K562 (cell line): Measurements from ENCODE around the gene RNU6-8. TPM values are rescaled to one million over a fixed set of nuclear protein-coding genes. Genes with fewer than 3 reads are reported as not detected.

Source experiments
- CEBPB ChIP-seq: fragments of 450-650 bp; IDR thresholded peaks from 2 replicates; pipeline ENCODE4 v1.6.1; 2016; ENCODE audit warnings: missing genetic modification characterization, missing compliant biosample characterization
- CREM ChIP-seq: IDR thresholded peaks from 2 replicates; pipeline ENCODE4 v1.6.1; 2014; ENCODE audit warnings: antibody characterized with exemption, low read depth
- EHMT2 ChIP-seq: fragments of 450-650 bp; IDR thresholded peaks from 2 replicates; pipeline ENCODE4 v1.6.1; 2018; ENCODE audit warnings: antibody characterized with exemption
- HSF4 ChIP-seq: fragments of 250-450 bp; sonication (Bioruptor Pico); IDR thresholded peaks from 2 replicates; pipeline ENCODE4 v2.1.2; 2022; ENCODE audit warnings: mild to moderate bottlenecking, moderate library complexity, borderline replicate concordance
- KLF13 ChIP-seq: fragments of 450-650 bp; IDR thresholded peaks from 2 replicates; pipeline ENCODE4 v1.6.1; 2016; ENCODE audit warnings: missing genetic modification characterization, low read depth, mild to moderate bottlenecking, missing compliant biosample characterization, moderate library complexity, borderline replicate concordance
- LARP7 ChIP-seq: fragments of 450-650 bp; IDR thresholded peaks from 2 replicates; pipeline ENCODE4 v1.6.1; 2016
- MAFF ChIP-seq: IDR thresholded peaks from 2 replicates; pipeline ENCODE4 v1.6.1; 2012; ENCODE audit warnings: low read length, improper control_type of control experiment
- MEIS2 ChIP-seq: fragments of 450-650 bp; IDR thresholded peaks from 2 replicates; pipeline ENCODE4 v1.6.1; 2014; ENCODE audit warnings: mild to moderate bottlenecking; ENCODE audit not compliant: partially characterized antibody
- MTA3 ChIP-seq: fragments of 450-650 bp; formaldehyde crosslinking; IDR thresholded peaks from 2 replicates; pipeline ENCODE4 v1.6.1; 2017; ENCODE audit warnings: mild to moderate bottlenecking, borderline replicate concordance
- NFE2 ChIP-seq: IDR thresholded peaks from 2 replicates; pipeline ENCODE4 v1.6.1; 2014; ENCODE audit warnings: antibody characterized with exemption, low read depth
- NFIC ChIP-seq: fragments of 450-650 bp; IDR thresholded peaks from 2 replicates; pipeline ENCODE4 v1.6.1; 2017; ENCODE audit warnings: mild to moderate bottlenecking, inconsistent platforms
- NR2C2 ChIP-seq, 2 experiments: fragments of 200-800 bp in 1 of 2; sonication (Bioruptor generic) in 1 of 2; sonication (generic) in 1 of 2; formaldehyde crosslinking in 1 of 2; IDR thresholded peaks; 2 replicates each; pipeline versions ENCODE4 v1.6.1 to v1.8.0; 2016 to 2022; ENCODE audit warnings: mild to moderate bottlenecking in 1 of 2, missing compliant biosample characterization in 1 of 2, missing genetic modification characterization in 1 of 2, missing genetic modification reagents in 1 of 2
- NR2F6 ChIP-seq: fragments of 450-650 bp; formaldehyde crosslinking; IDR thresholded peaks from 2 replicates; pipeline ENCODE4 v1.4.0; 2020; ENCODE audit warnings: mild to moderate bottlenecking
- NRF1 ChIP-seq, 2 experiments: fragments of 450-650 bp; IDR thresholded peaks in 1 of 2; conservative IDR thresholded peaks in 1 of 2; 2 replicates each; pipeline ENCODE4 v1.6.1; 2014; ENCODE audit warnings: mild to moderate bottlenecking in 2 of 2
- PHF21A ChIP-seq: fragments of 450-650 bp; IDR thresholded peaks from 2 replicates; pipeline ENCODE4 v1.6.1; 2017; ENCODE audit warnings: low read depth, borderline replicate concordance
- RCOR1 ChIP-seq, 2 experiments: IDR thresholded peaks; 2 replicates each; pipeline ENCODE4 v1.6.1; 2012; ENCODE audit warnings: low read depth in 2 of 2, low read length in 2 of 2, borderline replicate concordance in 1 of 2, improper control_type of control experiment in 1 of 2
- SP2 ChIP-seq: IDR thresholded peaks from 2 replicates; pipeline ENCODE4 v1.6.1; 2011; ENCODE audit warnings: mild to moderate bottlenecking, low read depth, low read length, moderate library complexity; ENCODE audit not compliant: poor library complexity, severe bottlenecking; ENCODE audit errors: extremely low read depth
- ZBTB7A ChIP-seq: IDR thresholded peaks from 2 replicates; pipeline ENCODE4 v1.6.1; 2011; ENCODE audit warnings: low read depth, mild to moderate bottlenecking, low read length, moderate library complexity, borderline replicate concordance; ENCODE audit not compliant: control insufficient read depth
- ZC3H4 ChIP-seq: sonication (generic); formaldehyde crosslinking; IDR thresholded peaks from 2 replicates; pipeline ENCODE4 v1.9.0; 2021; ENCODE audit warnings: missing genetic modification reagents, borderline replicate concordance
- ZFX ChIP-seq: sonication (generic); formaldehyde crosslinking; IDR thresholded peaks from 2 replicates; pipeline ENCODE4 v1.8.0; 2022; ENCODE audit warnings: mild to moderate bottlenecking, missing genetic modification reagents, moderate library complexity
- ZNF143 ChIP-seq: sonication (generic); formaldehyde crosslinking; IDR thresholded peaks from 2 replicates; pipeline ENCODE4 v1.9.0; 2022; ENCODE audit warnings: mild to moderate bottlenecking, missing genetic modification reagents
- ZNF384 ChIP-seq: IDR thresholded peaks from 2 replicates; pipeline ENCODE4 v1.6.1; 2012; ENCODE audit warnings: low read depth, low read length, improper control_type of control experiment
- ZNF583 ChIP-seq: fragments of 250-450 bp; sonication (Bioruptor Pico); IDR thresholded peaks from 2 replicates; pipeline ENCODE4 v1.4.0; 2020
- polyA plus RNA-seq, 8 experiments: library from polyadenylated mRNA; depleted of rRNA in 4 of 8; stranded (reverse) in 5 of 8; unstranded in 3 of 8; fragments of >200 nt; fragmentation: Nextera tagmentation in 2 of 8; fragmentation: Illumina TruSeq in 1 of 8; extraction: Ambion mirVana in 2 of 8; extraction: Trizol in 1 of 8; gene quantifications; 2 replicates each; pipeline versions ENCODE4 v1.2.1 to v1.2.3, GENCODE V29; 2011 to 2014; ENCODE audit warnings: inconsistent platforms in 1 of 8, missing spikeins in 1 of 8
- total RNA-seq, 7 experiments: library from RNA; depleted of rRNA in 6 of 7; stranded (reverse); fragments of >200 nt in 6 of 7; fragmentation: Illumina TruSeq in 2 of 7; extraction: Trizol in 2 of 7; gene quantifications; 2 replicates each; pipeline versions ENCODE4 v1.2.1 to v1.2.3, GENCODE V29; 2011 to 2021; ENCODE audit warnings: low replicate concordance in 1 of 7
- TF ChIP-seq, protein P1 (sequence below), 2 experiments: fragments of 450-650 bp; conservative IDR thresholded peaks; 2 replicates each; pipeline ENCODE4 v1.6.1; 2017; ENCODE audit warnings: mild to moderate bottlenecking in 2 of 2, moderate library complexity in 2 of 2
- TF ChIP-seq, protein P2 (sequence below): sonication (generic); formaldehyde crosslinking; IDR thresholded peaks from 2 replicates; pipeline ENCODE4 v1.8.0; 2022; ENCODE audit warnings: missing genetic modification reagents, mild to moderate bottlenecking, moderate library complexity, borderline replicate concordance
- TF ChIP-seq, protein P3 (sequence below): fragments of 450-650 bp; IDR thresholded peaks from 2 replicates; pipeline ENCODE4 v1.6.1; 2016; ENCODE audit warnings: antibody characterized with exemption

Gene RNU6-8
- total and polyA plus RNA-seq, 9 of the 15 experiments (the other 6 are each of a cell fraction or from before 2014, with no cell fraction given): not detected

DNA sequence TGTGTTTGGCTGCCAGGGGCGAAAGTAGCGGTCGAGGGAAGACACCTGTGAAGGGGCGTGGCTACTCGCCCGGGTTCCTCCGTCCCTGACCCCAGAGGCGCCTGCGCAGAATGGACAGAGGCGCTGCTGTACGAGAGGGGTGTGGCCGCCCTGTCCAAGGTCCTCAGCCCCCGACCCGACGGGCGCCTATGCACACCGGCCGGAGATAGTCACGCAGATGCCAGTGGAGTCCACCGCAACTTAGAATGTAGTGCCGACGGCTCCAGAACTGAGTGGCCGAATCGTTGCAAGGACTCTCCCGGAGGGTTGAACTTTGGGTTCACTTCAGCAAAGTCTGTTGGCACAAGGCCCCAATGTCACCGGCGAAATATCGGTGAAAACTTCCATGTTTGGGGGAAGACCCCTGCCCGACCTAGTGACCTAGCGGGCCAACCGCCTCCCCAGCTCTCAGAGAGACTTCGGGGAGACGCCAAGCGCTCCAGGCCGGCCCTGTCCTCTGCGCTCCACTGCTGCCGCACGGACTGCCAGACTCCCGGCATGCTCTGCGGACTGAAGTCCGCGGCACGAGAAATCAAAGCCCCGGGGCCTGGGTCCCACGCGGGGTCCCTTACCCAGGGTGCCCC lies 1.8 kb downstream of the RNU6-8 start (continued):
- TF ChIP-seq NR2F6 (CRISPR knock-in tag) (no peak), MEIS2 (peak; percentile 32), PHF21A (peak; percentile 59; the same call in 1 of the 2 replicates), ZNF143 (CRISPR knock-in tag) (peak; percentile 74), EHMT2 (peak; percentile 50; the same call in 1 of the 2 replicates), NRF1 (conservative IDR thresholded peaks at IDR 0.05 in 1 of 2, IDR thresholded peaks at IDR 0.05 in 1 of 2) (peak; percentile 91 to 93), RCOR1 (IDR thresholded peaks at IDR 0.05; ENCODE audit: borderline replicate concordance in 1 of 2, low read depth in 2 of 2, low read length in 2 of 2) (peak in 1 of 2 experiments; percentile 5; a peak in 1 of 4 replicates), SP2 (no peak), HSF4 (CRISPR knock-in tag) (no peak), LARP7 (no peak), ZC3H4 (CRISPR knock-in tag) (no peak), MTA3 (0 out of 2 replicates have a peak, but pooled peaks have one; percentile 20), KLF13 (tag) (peak; percentile 92), ZBTB7A (peak; percentile 44; the same call in 1 of the 2 replicates), CREM (0 out of 2 replicates have a peak, but pooled peaks have one; percentile 4), ZFX (CRISPR knock-in tag) (peak; percentile 63; the same call in 1 of the 2 replicates), ZNF583 (no peak), NFIC (peak; percentile 53), NFE2 (no peak), ZNF384 (no peak), CEBPB (no peak), NR2C2 (CRISPR knock-in tag; IDR thresholded peaks at IDR 0.05) (no peak), NR2C2 (tag; IDR thresholded peaks at IDR 0.05) (peak; percentile 73), MAFF (no peak)
- TF ChIP-seq, protein P1, sequence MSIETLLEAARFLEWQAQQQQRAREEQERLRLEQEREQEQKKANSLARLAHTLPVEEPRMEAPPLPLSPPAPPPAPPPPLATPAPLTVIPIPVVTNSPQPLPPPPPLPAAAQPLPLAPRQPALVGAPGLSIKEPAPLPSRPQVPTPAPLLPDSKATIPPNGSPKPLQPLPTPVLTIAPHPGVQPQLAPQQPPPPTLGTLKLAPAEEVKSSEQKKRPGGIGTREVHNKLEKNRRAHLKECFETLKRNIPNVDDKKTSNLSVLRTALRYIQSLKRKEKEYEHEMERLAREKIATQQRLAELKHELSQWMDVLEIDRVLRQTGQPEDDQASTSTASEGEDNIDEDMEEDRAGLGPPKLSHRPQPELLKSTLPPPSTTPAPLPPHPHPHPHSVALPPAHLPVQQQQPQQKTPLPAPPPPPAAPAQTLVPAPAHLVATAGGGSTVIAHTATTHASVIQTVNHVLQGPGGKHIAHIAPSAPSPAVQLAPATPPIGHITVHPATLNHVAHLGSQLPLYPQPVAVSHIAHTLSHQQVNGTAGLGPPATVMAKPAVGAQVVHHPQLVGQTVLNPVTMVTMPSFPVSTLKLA (conservative IDR thresholded peaks at IDR 0.05): peak in 1 of 2 experiments; percentile 36; a peak in 1 of 4 replicates
- TF ChIP-seq, protein P2, sequence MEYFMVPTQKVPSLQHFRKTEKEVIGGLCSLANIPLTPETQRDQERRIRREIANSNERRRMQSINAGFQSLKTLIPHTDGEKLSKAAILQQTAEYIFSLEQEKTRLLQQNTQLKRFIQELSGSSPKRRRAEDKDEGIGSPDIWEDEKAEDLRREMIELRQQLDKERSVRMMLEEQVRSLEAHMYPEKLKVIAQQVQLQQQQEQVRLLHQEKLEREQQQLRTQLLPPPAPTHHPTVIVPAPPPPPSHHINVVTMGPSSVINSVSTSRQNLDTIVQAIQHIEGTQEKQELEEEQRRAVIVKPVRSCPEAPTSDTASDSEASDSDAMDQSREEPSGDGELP (CRISPR knock-in tag): peak; percentile 56; the same call in 1 of the 2 replicates
- TF ChIP-seq, protein P3, sequence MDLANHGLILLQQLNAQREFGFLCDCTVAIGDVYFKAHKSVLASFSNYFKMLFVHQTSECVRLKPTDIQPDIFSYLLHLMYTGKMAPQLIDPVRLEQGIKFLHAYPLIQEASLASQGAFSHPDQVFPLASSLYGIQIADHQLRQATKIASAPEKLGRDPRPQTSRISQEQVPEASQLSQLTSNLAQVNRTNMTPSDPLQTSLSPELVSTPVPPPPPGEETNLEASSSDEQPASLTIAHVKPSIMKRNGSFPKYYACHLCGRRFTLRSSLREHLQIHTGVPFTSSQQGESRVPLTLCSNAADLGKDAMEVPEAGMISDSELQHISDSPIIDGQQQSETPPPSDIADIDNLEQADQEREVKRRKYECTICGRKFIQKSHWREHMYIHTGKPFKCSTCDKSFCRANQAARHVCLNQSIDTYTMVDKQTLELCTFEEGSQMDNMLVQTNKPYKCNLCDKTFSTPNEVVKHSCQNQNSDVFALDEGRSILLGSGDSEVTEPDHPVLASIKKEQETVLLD: 0 out of 2 replicates have a peak, but pooled peaks have one; percentile 26
